Measurements from ENCODE around the gene LRCOL1. TPM values are rescaled to one million over a fixed set of nuclear protein-coding genes. Genes with fewer than 3 reads are reported as not detected.

Gene LRCOL1
- total RNA-seq, 1 experiment from 2014 or later: not detected

- BruUV-seq (replicated peaks): no TSS peak
- ChIA-PET POLR2A (no interaction called here), RAD21 (ENCODE audit: low non-redundant PET in 1 of 2, low total read pairs in 2 of 2, uncharacterized antibody in 2 of 2, unreplicated experiment in 2 of 2) (no interaction called here), CTCF (no interaction called here)
- no peaks in the 10 kb centered on the region for H3K9me3 ChIP-seq (ENCODE audit: control insufficient read depth in 1 of 2, insufficient read depth in 1 of 2, low read depth in 1 of 2, low read length in 2 of 2)
- no peaks in the 10 kb centered on the region for H4K20me1 ChIP-seq (ENCODE audit: insufficient read depth)
- H3K79me2 ChIP-seq (ENCODE audit: insufficient read depth, low read length): no peaks in the 10 kb centered on the region
- intact Hi-C loops (cut with micrococcal nuclease): no loop called here
- H3K4me2 ChIP-seq (ENCODE audit: low read length): no peak overlapping the region
- no peaks in the 10 kb centered on the region for H3K9me2 ChIP-seq (ENCODE audit: insufficient read depth)
- no peak overlapping the region for H3K4me3 ChIP-seq (replicated peaks in 1 of 2; ENCODE audit: low read depth in 1 of 2, low read length in 2 of 2)
- H2AFZ ChIP-seq (ENCODE audit: low read depth, low read length, poor library complexity, severe bottlenecking): no peak overlapping the region
- no peaks in the 10 kb centered on the region for H3K36me3 ChIP-seq (ENCODE audit: control insufficient read depth in 1 of 2, insufficient read depth in 2 of 2, low read length in 2 of 2)
- H3K27me3 ChIP-seq (ENCODE audit: insufficient read depth, low read length): no peaks in the 10 kb centered on the region
- DNase-seq (ENCODE audit: low read depth, low spot score): no peak
- no peak overlapping the region for H3K27ac ChIP-seq (ENCODE audit: low read depth, low read length)
- ATAC-seq: no peak
- no peak overlapping the region for H3K9ac ChIP-seq (ENCODE audit: low read length)
- H3K4me1 ChIP-seq (ENCODE audit: control insufficient read depth in 1 of 2, insufficient read depth in 2 of 2, low read length in 2 of 2): peaks cover 0 to 8% of the 10 kb centered on the region in 2 experiments; a peak in 2 of 4 replicates
- no peak for TF ChIP-seq ZBTB33 (IDR thresholded peaks at IDR 0.05; ENCODE audit: extremely low read depth, insufficient replicate concordance, low read length)
- TF ChIP-seq YY1 (IDR thresholded peaks at IDR 0.05; ENCODE audit: extremely low read depth, insufficient replicate concordance, low read depth, low read length): no peak
- TF ChIP-seq POLR2AphosphoS5 (IDR thresholded peaks at IDR 0.05; ENCODE audit: low read depth, low read length): no peak
- TF ChIP-seq ZFX (IDR thresholded peaks at IDR 0.05): no peak
- no peak for TF ChIP-seq ZNF274 (IDR thresholded peaks at IDR 0.05; ENCODE audit: low read depth, low read length)
- no peak for TF ChIP-seq SRF (IDR thresholded peaks at IDR 0.05; ENCODE audit: low read depth)
- TF ChIP-seq TCF7L2 (IDR thresholded peaks at IDR 0.05; ENCODE audit: borderline replicate concordance, extremely low read depth, insufficient read depth, insufficient read length): no peak
- TF ChIP-seq MAX (IDR thresholded peaks at IDR 0.05): no peak
- no peak for TF ChIP-seq SP1 (IDR thresholded peaks at IDR 0.05; ENCODE audit: low read depth)
Measured at GRCh38 chr12:132611620-132612019, 1.2 kb upstream of the LRCOL1 start.
